KMS-11 (cell line): ENCODE results near the gene ZNF532.

Source experiments
- H2AFZ ChIP-seq: fragments of 200-600 bp; sonication (generic); 2 replicates; pipeline ENCODE4 v1.6.1; 2016; ENCODE audit warnings: antibody characterized with exemption, mixed run types, low read depth
- H3K27ac ChIP-seq: fragments of 200-600 bp; sonication (generic); 2 replicates; pipeline ENCODE4 v1.6.1; 2016; ENCODE audit warnings: mild to moderate bottlenecking, mixed run types
- H3K27me3 ChIP-seq: fragments of 200-600 bp; sonication (generic); 2 replicates; pipeline ENCODE4 v1.6.1; 2017; ENCODE audit warnings: mild to moderate bottlenecking, low read depth, mixed run types, moderate library complexity; ENCODE audit not compliant: insufficient read depth
- H3K36me3 ChIP-seq: fragments of 200-600 bp; sonication (generic); 2 replicates; pipeline ENCODE4 v1.6.1; 2017; ENCODE audit warnings: mild to moderate bottlenecking, mixed run types; ENCODE audit not compliant: insufficient read depth
- H3K4me1 ChIP-seq: fragments of 200-600 bp; sonication (generic); 2 replicates; pipeline ENCODE4 v1.6.1; 2016; ENCODE audit warnings: mild to moderate bottlenecking, low read depth, mixed run types; ENCODE audit not compliant: poor library complexity, severe bottlenecking
- H3K4me2 ChIP-seq: fragments of 200-600 bp; sonication (generic); 2 replicates; pipeline ENCODE4 v1.7.0; 2016; ENCODE audit warnings: mild to moderate bottlenecking, mixed run types
- H3K4me3 ChIP-seq: fragments of 200-600 bp; sonication (generic); IDR thresholded peaks from 2 replicates; pipeline ENCODE4 v1.6.1; 2017; ENCODE audit warnings: low read depth, low read length, mixed read lengths; ENCODE audit not compliant: insufficient read depth
- H3K79me2 ChIP-seq: fragments of 200-600 bp; sonication (generic); 2 replicates; pipeline ENCODE4 v1.6.1; 2016; ENCODE audit warnings: low read depth, mixed run types; ENCODE audit not compliant: insufficient read depth
- H3K9ac ChIP-seq: fragments of 200-600 bp; sonication (generic); 2 replicates; pipeline ENCODE4 v1.6.1; 2016; ENCODE audit warnings: mild to moderate bottlenecking, mixed run types
- H4K20me1 ChIP-seq: fragments of 200-600 bp; sonication (generic); 2 replicates; pipeline ENCODE4 v1.6.1; 2016; ENCODE audit warnings: mild to moderate bottlenecking, mixed run types; ENCODE audit not compliant: insufficient read depth
- TF ChIP-seq, protein P1 (sequence below): fragments of 200-600 bp; sonication (generic); conservative IDR thresholded peaks from 2 replicates; pipeline ENCODE4 v1.6.1; 2017; ENCODE audit warnings: low read depth, mild to moderate bottlenecking, antibody characterized with exemption, low read length, moderate library complexity, mixed read lengths

Gene ZNF532

DNA sequence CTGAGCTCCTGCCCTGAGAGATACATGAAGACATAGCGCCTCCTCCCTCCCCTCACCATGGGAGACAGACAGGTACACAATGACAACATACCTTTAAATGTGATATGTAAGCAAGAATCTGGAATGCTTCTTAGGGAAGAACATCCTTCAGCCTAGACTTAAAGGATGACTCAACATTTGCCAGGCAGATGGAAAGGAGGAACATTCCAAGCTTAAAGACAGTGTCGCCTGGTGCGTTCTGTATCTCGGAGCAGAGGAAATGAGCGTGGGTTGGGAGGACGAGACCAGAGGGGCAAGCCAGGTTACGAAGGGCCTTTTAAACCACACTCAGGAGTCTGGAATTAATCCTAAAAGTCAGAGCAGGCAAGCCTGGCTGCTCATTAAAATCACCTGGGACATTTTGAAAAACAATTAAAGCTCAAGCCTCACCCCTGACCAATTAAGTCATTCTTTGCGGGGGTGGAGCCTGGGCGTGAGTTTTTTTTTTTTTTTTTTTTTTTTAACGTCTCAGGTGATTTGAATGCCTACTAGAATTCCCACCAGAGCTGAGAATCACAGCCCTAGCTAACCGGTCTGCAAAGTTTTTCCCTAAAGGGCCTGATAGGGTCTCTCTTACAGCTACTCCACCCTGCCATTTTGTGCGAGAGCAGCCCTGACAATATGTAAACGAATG is 143.8 kb downstream of the ZNF532 start:
- Histone ChIP-seq H3K4me3 (no peak overlapping the region), H3K27me3 (no peaks in the 10 kb centered on the region), H3K27ac (no peak overlapping the region), H4K20me1 (no peaks in the 10 kb centered on the region), H2AFZ (no peak overlapping the region), H3K4me1 (no peaks in the 10 kb centered on the region), H3K9ac (no peak overlapping the region), H3K79me2 (no peaks in the 10 kb centered on the region), H3K36me3 (no peaks in the 10 kb centered on the region), H3K4me2 (no peak overlapping the region)
- TF ChIP-seq, protein P1, sequence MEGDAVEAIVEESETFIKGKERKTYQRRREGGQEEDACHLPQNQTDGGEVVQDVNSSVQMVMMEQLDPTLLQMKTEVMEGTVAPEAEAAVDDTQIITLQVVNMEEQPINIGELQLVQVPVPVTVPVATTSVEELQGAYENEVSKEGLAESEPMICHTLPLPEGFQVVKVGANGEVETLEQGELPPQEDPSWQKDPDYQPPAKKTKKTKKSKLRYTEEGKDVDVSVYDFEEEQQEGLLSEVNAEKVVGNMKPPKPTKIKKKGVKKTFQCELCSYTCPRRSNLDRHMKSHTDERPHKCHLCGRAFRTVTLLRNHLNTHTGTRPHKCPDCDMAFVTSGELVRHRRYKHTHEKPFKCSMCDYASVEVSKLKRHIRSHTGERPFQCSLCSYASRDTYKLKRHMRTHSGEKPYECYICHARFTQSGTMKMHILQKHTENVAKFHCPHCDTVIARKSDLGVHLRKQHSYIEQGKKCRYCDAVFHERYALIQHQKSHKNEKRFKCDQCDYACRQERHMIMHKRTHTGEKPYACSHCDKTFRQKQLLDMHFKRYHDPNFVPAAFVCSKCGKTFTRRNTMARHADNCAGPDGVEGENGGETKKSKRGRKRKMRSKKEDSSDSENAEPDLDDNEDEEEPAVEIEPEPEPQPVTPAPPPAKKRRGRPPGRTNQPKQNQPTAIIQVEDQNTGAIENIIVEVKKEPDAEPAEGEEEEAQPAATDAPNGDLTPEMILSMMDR: no peak

DNA sequence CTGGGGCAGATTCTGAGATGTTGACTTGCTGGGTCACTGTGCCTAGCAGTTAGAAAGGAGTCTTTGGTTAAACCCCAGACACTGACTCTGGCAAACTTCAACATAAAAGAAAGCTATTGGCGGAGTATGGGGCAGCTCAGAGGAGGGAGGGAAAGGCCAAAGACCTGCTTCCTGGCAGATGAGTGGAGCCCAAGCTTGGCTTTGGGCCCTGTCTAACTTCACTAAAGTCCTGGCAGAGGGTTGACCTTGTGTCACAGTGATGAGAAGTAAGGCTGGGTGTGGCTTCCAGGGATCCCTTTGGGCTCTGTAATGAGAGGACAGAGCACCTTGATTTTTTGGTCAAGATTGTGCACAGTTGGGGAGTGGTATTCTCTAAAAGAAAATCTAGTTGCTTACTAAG is 145.2 kb downstream of the ZNF532 start:
- H3K27ac ChIP-seq: no peak overlapping the region
- TF ChIP-seq, protein P1: no peak
- H3K27me3 ChIP-seq: no peaks in the 10 kb centered on the region
- no peak overlapping the region for H3K4me2 ChIP-seq
- H2AFZ ChIP-seq: no peak overlapping the region
- no peaks in the 10 kb centered on the region for H3K36me3 ChIP-seq
- no peak overlapping the region for H3K9ac ChIP-seq
- no peak overlapping the region for H3K4me3 ChIP-seq
- no peaks in the 10 kb centered on the region for H3K4me1 ChIP-seq
- no peaks in the 10 kb centered on the region for H4K20me1 ChIP-seq
- no peaks in the 10 kb centered on the region for H3K79me2 ChIP-seq

DNA sequence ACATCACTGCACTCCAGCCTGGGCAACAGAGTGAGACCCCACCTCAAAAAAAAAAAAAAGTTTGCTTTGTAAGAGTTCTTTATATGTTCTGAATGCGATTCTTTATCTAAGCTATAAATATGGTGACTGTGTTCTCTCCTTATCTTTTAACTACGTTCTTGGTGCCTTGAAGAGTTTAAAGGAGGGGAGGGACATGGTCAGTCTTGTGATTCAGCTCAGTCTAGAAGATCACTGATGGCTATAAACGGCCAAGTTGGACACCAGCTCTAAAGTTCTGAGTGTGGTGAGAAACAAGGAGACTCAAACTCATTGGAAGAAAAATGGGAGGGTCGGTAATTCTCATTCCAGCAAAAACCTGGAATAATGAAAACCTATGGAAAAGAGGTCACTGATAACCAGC is 146.6 kb downstream of the ZNF532 start:
- Histone ChIP-seq H3K4me3 (no peak overlapping the region), H3K4me2 (no peak overlapping the region), H3K4me1 (no peaks in the 10 kb centered on the region), H3K27me3 (no peaks in the 10 kb centered on the region), H3K79me2 (no peaks in the 10 kb centered on the region), H3K36me3 (no peaks in the 10 kb centered on the region), H3K9ac (no peak overlapping the region), H2AFZ (no peak overlapping the region), H4K20me1 (no peaks in the 10 kb centered on the region), H3K27ac (no peak overlapping the region)
- TF ChIP-seq, protein P1: no peak

DNA sequence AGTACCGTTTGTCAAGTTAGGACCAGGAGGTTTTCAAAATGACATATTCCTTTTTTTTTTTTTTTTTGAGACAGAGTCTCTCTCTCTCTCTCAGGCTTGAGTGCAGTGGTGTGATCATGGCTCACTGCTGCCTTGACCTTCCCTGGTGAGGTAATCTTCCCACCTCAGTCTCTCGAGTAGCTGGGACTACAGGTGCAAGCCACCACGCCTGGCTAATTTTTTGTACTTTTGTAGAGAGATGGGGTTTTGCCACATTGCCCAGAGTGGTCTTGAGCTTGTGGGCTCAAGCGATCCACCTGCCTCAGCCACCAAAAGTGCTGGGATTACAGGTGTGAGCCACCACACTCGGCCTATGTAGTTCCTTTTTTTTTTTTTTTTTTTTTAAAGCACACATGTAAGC is 147.1 kb downstream of the ZNF532 start:
- TF ChIP-seq, protein P1: no peak
- no peak overlapping the region for H2AFZ ChIP-seq
- no peaks in the 10 kb centered on the region for H3K36me3 ChIP-seq
- H3K4me3 ChIP-seq: no peak overlapping the region
- no peaks in the 10 kb centered on the region for H4K20me1 ChIP-seq
- H3K4me2 ChIP-seq: no peak overlapping the region
- no peaks in the 10 kb centered on the region for H3K4me1 ChIP-seq
- H3K9ac ChIP-seq: no peak overlapping the region
- no peaks in the 10 kb centered on the region for H3K27me3 ChIP-seq
- H3K27ac ChIP-seq: no peak overlapping the region
- H3K79me2 ChIP-seq: no peaks in the 10 kb centered on the region
